ES-I3 (cell line): ENCODE measurements around the gene FAM90A1.
"Not testable (repeated sequence)": the region's sequence is repeated elsewhere in the genome, so short reads cannot be mapped to it uniquely, and the experiment has no call there.

Source experiments
- H3K36me3 ChIP-seq: 2 replicates; pipeline ENCODE4 v1.6.1; 2013; ENCODE audit warnings: mild to moderate bottlenecking, low read length, control low read depth, moderate library complexity; ENCODE audit not compliant: insufficient read depth
- H3K4me1 ChIP-seq: 2 replicates; pipeline ENCODE4 v1.6.1; 2013; ENCODE audit warnings: mild to moderate bottlenecking, control low read depth, low read length; ENCODE audit not compliant: insufficient read depth
- H3K9ac ChIP-seq: 2 replicates; pipeline ENCODE4 v1.6.1; 2013; ENCODE audit warnings: low read depth, mild to moderate bottlenecking, low read length, moderate library complexity
- H3K9me3 ChIP-seq: 2 replicates; pipeline ENCODE4 v1.6.1; 2013; ENCODE audit warnings: mild to moderate bottlenecking, low read length, moderate library complexity; ENCODE audit not compliant: control insufficient read depth, insufficient read depth

The FAM90A1 gene

GRCh38 chr12:8222303-8222702, 5.1 kb downstream of the FAM90A1 start:
- H3K36me3 ChIP-seq, H3K4me1 ChIP-seq, H3K9ac ChIP-seq, H3K9me3 ChIP-seq: not testable (repeated sequence)

- not testable (repeated sequence) for H3K9me3 ChIP-seq
These were observed 5.6 kb downstream of the FAM90A1 start for GRCh38 chr12:8221844-8222243.

GRCh38 chr12:8221375-8221774, 6.0 kb downstream of the FAM90A1 start:
- H3K9ac ChIP-seq, H3K9me3 ChIP-seq, H3K4me1 ChIP-seq, H3K36me3 ChIP-seq: not testable (repeated sequence)

More at GRCh38 chr12:8221844-8222243, 5.6 kb downstream of the FAM90A1 start:
- H3K9ac ChIP-seq, H3K4me1 ChIP-seq, H3K36me3 ChIP-seq: not testable (repeated sequence)

DNA sequence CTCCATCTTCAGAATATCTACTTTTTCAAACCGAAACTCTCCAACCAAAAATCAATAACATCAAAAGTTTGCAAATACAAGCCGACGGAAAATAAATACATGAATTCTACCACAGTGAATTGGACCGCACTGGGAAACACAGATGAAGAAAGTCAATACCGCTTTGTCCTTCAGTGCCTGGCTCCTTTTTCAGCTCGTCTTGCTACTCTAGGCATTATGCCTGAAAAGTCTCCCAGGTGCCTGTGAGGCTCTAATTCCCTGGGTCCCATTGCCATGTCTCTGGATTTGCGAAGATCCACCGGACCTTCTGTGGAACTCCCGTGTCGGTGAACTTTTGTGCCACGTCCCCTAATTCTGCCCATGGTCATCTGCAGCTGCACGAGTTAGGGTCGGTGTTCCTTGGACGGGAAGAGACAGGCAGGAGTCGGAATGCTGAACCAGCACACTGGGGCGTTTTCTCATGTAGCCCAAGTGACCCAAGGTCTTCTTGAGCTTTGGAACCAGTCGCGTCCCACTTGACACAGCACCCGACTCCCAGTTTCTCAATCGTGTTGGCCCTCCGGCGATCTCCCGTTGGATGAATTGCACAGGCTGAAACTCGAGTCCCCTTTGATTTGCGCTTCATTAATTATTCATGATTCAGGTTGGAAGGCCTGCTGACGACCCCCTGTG, 8.6 kb downstream of the FAM90A1 start:
- H3K9ac ChIP-seq, H3K4me1 ChIP-seq, H3K36me3 ChIP-seq, H3K9me3 ChIP-seq: not testable (repeated sequence)

- not testable (repeated sequence) for H3K36me3 ChIP-seq, H3K9ac ChIP-seq, H3K4me1 ChIP-seq, H3K9me3 ChIP-seq
These were observed 29.6 kb downstream of the FAM90A1 start for GRCh38 chr12:8197685-8198308.

DNA sequence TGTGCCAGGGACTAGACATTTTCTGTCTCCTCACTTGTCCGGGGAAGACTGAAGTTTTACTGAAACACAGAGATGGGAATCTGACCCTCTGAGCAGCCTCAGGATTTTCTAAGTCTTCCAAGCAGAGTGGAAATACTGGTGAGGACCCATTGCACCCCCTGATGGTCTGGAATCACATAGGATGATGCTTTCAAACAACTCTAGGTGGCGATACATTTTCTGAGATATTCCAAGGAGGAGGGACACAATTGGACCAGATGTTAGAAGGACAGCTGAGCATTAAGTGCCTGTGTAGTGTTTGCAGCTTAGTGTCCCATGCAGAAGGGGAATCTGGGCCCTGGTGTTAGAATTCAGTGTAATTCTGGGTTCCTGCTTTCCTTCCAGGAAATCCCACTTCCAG, 39.3 kb downstream of the FAM90A1 start:
- H3K36me3 ChIP-seq, H3K9me3 ChIP-seq, H3K9ac ChIP-seq, H3K4me1 ChIP-seq: not testable (repeated sequence)

- H3K9ac ChIP-seq, H3K9me3 ChIP-seq, H3K36me3 ChIP-seq, H3K4me1 ChIP-seq: not testable (repeated sequence)
These were observed 43.2 kb downstream of the FAM90A1 start for GRCh38 chr12:8184206-8184605.

GRCh38 chr12:8183346-8183745, 44.1 kb downstream of the FAM90A1 start:
- H3K9me3 ChIP-seq, H3K9ac ChIP-seq, H3K4me1 ChIP-seq, H3K36me3 ChIP-seq: not testable (repeated sequence)

DNA sequence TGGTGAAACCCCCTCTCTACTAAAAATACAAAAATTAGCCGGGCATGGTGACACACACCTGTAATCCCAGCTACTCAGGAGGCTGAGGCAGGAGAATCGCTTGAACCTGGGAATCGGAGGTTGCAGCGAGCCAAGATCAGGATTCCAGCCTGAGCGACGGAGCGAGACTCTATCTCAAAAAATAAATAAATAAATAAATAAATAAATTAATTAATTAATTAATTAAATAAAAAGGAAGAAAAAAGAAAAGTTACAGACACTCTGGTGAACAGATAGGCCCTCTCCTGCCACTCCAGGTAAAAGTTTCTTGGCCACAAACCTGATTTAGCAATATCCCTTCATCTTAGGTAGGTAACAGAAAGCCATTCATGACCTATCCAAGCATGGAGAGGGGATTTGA, 44.5 kb downstream of the FAM90A1 start:
- not testable (repeated sequence) for H3K36me3 ChIP-seq, H3K9me3 ChIP-seq, H3K4me1 ChIP-seq, H3K9ac ChIP-seq

DNA sequence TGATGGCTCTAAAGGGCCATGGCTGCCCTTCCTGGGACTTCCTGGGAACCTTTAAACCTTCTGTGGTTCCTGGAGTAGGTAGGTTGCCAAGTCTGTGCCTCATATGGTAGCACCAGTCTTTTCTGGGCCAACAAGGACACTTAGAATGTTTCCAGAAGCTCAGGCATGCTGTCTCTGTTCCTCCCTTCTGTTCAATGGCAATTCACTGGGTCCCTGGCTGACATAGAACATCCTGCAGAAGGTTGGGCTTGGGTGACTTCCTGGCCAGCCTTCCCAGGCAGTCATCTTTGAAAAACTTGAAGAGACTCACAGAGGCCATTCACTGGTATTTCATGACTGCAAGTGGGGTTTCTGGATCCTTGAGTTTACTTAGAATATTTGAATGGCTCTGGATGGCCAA, 46.1 kb downstream of the FAM90A1 start:
- not testable (repeated sequence) for H3K9me3 ChIP-seq, H3K36me3 ChIP-seq, H3K4me1 ChIP-seq
- H3K9ac ChIP-seq: 0 out of 2 replicates have a peak overlapping the region, but pooled peaks have one; percentile 11

GRCh38 chr12:8179989-8180585, 47.3 kb downstream of the FAM90A1 start:
- H3K36me3 ChIP-seq, H3K4me1 ChIP-seq, H3K9me3 ChIP-seq: not testable (repeated sequence)
- H3K9ac ChIP-seq: peak overlapping the region; percentile 50; the same call in 1 of the 2 replicates

GRCh38 chr12:8172911-8173310, 54.5 kb downstream of the FAM90A1 start:
- not testable (repeated sequence) for H3K9me3 ChIP-seq, H3K9ac ChIP-seq, H3K36me3 ChIP-seq

More at GRCh38 chr12:8172911-8173310, 54.5 kb downstream of the FAM90A1 start:
- not testable (repeated sequence) for H3K4me1 ChIP-seq
